HCT116 (cell line): ENCODE data around the gene CFAP47. TPM values are rescaled to one million over a fixed set of nuclear protein-coding genes. Genes with fewer than 3 reads are reported as not detected.

Source experiments
- ATAC-seq: fragments of 200-7000 bp; cut with Tn5 transposase; 2 replicates; pipeline ENCODE4 v1.9.1; 2020; ENCODE audit warnings: mild to moderate bottlenecking, moderate library complexity
- BruUV-seq: library from RNA; stranded (reverse); fragments of 400-500 nt; replicated peaks from 2 replicates; lab custom pipeline; 2021; lab: Mats Ljungman, UMichigan
- CTCF ChIA-PET: fragments of 300-600 bp; sonication (Branson Sonifier 250); formaldehyde crosslinking; loops from one replicate; lab custom pipeline; 2021; ENCODE audit warnings: antibody characterized with exemption; lab: Charles Lee
- POLR2A ChIA-PET: fragments of 300-600, 350-600 bp; sonication (Branson Sonifier 250); formaldehyde crosslinking; loops from one replicate; lab custom pipeline; 2021; ENCODE audit warnings: antibody characterized with exemption; lab: Charles Lee
- RAD21 ChIA-PET, 2 experiments: fragments of 300-600 bp; sonication (Branson Sonifier 250); formaldehyde crosslinking; loops; one replicate each; lab custom pipeline; 2023; ENCODE audit warnings: low total read pairs in 2 of 2; ENCODE audit not compliant: uncharacterized antibody in 2 of 2, unreplicated experiment in 2 of 2, low non-redundant PET in 1 of 2; lab: Charles Lee
- DNase-seq: peaks from one replicate; pipeline ENCODE4 v3.0.0-alpha.2; 2010; ENCODE audit warnings: low read depth, low spot score
- H2AFZ ChIP-seq: fragments of 200-600 bp; shearing (Covaris generic), sonication (generic); 2 replicates; pipeline ENCODE4 v1.6.1; 2017; ENCODE audit warnings: low read depth, mixed run types, mixed read lengths, antibody characterized with exemption, low read length; ENCODE audit not compliant: poor library complexity, severe bottlenecking
- H3K27ac ChIP-seq: 2 replicates; pipeline ENCODE4 v1.5.1; 2012; ENCODE audit warnings: low read depth, low read length
- H3K27me3 ChIP-seq: fragments of 200-600 bp; sonication (generic); 2 replicates; pipeline ENCODE4 v1.6.1; 2016; ENCODE audit warnings: mixed run types, low read length, mixed read lengths; ENCODE audit not compliant: insufficient read depth
- H3K36me3 ChIP-seq, 2 experiments: fragments of 200-500 bp in 1 of 2; fragments of 200-600 bp in 1 of 2; sonication (Bioruptor generic) in 1 of 2; sonication (generic) in 1 of 2; 2 replicates each; pipeline versions ENCODE4 v1.5.1 to v1.6.1; 2014 to 2016; ENCODE audit warnings: low read length in 2 of 2, inconsistent platforms in 1 of 2, mixed read lengths in 1 of 2, mixed run types in 1 of 2; ENCODE audit not compliant: insufficient read depth in 2 of 2, control insufficient read depth in 1 of 2
- H3K4me1 ChIP-seq, 2 experiments: fragments of 200-600 bp in 1 of 2; sonication (generic) in 1 of 2; 2 replicates each; pipeline versions ENCODE4 v1.5.1 to v1.6.1; 2012 to 2017; ENCODE audit warnings: low read length in 2 of 2, inconsistent platforms in 1 of 2, mild to moderate bottlenecking in 1 of 2, mixed read lengths in 1 of 2, mixed run types in 1 of 2, moderate library complexity in 1 of 2; ENCODE audit not compliant: insufficient read depth in 2 of 2, control insufficient read depth in 1 of 2
- H3K4me2 ChIP-seq: fragments of 200-600 bp; sonication (generic); 2 replicates; pipeline ENCODE4 v1.6.1; 2017; ENCODE audit warnings: mixed run types, low read length, mixed read lengths
- H3K4me3 ChIP-seq, 2 experiments: fragments of 200-600 bp in 1 of 2; sonication (generic) in 1 of 2; replicated peaks in 1 of 2; 2 replicates each; pipeline ENCODE4 v1.5.1; 2011 to 2016; ENCODE audit warnings: low read length in 2 of 2, control low read depth in 1 of 2, low read depth in 1 of 2, mild to moderate bottlenecking in 1 of 2, mixed read lengths in 1 of 2, mixed run types in 1 of 2
- H3K79me2 ChIP-seq: fragments of 200-600 bp; sonication (generic); 2 replicates; pipeline ENCODE4 v1.6.1; 2017; ENCODE audit warnings: mild to moderate bottlenecking, mixed run types, low read length, moderate library complexity, mixed read lengths; ENCODE audit not compliant: insufficient read depth
- H3K9ac ChIP-seq: fragments of 200-600 bp; sonication (generic); 2 replicates; pipeline ENCODE4 v1.6.1; 2016; ENCODE audit warnings: low read length, mixed read lengths
- H3K9me2 ChIP-seq: fragments of 200-600 bp; sonication (generic), shearing (Covaris generic); 2 replicates; pipeline ENCODE4 v1.6.1; 2017; ENCODE audit warnings: mixed run types, mild to moderate bottlenecking, moderate library complexity; ENCODE audit not compliant: insufficient read depth
- H3K9me3 ChIP-seq, 2 experiments: fragments of 200-500 bp in 1 of 2; fragments of 200-600 bp in 1 of 2; sonication (Bioruptor generic) in 1 of 2; sonication (generic) in 1 of 2; 2 replicates each; pipeline ENCODE4 v1.6.1; 2014 to 2017; ENCODE audit warnings: low read length in 2 of 2, mixed read lengths in 2 of 2, inconsistent platforms in 1 of 2, low read depth in 1 of 2, mild to moderate bottlenecking in 1 of 2, mixed run types in 1 of 2, moderate library complexity in 1 of 2; ENCODE audit not compliant: control insufficient read depth in 1 of 2, insufficient read depth in 1 of 2
- H4K20me1 ChIP-seq: fragments of 200-600 bp; sonication (generic), shearing (Covaris generic); 2 replicates; pipeline ENCODE4 v1.6.1; 2017; ENCODE audit warnings: mixed run types, mild to moderate bottlenecking, moderate library complexity; ENCODE audit not compliant: insufficient read depth
- ATF3 ChIP-seq: IDR thresholded peaks from 2 replicates; pipeline ENCODE4 v1.6.1; 2012
- CBX3 ChIP-seq: IDR thresholded peaks from 2 replicates; pipeline ENCODE4 v1.6.1; 2012; ENCODE audit warnings: low read depth
- EZH2phosphoT487 ChIP-seq: fragments of 200-600 bp; IDR thresholded peaks from 2 replicates; pipeline ENCODE4 v1.6.1; 2018; ENCODE audit warnings: antibody characterized with exemption, borderline replicate concordance
- JUND ChIP-seq: IDR thresholded peaks from 2 replicates; pipeline ENCODE4 v1.6.1; 2012
- MAX ChIP-seq: IDR thresholded peaks from 2 replicates; pipeline ENCODE4 v1.6.1; 2012
- POLR2AphosphoS5 ChIP-seq: IDR thresholded peaks from 2 replicates; pipeline ENCODE4 v1.6.1; 2011; ENCODE audit warnings: mild to moderate bottlenecking, low read depth, low read length, moderate library complexity
- RAD21 ChIP-seq: IDR thresholded peaks from 2 replicates; pipeline ENCODE4 v1.6.1; 2012; ENCODE audit warnings: low read depth, mild to moderate bottlenecking
- REST ChIP-seq: IDR thresholded peaks from 2 replicates; pipeline ENCODE4 v1.6.1; 2012; ENCODE audit warnings: low read depth
- SIN3A ChIP-seq: IDR thresholded peaks from 2 replicates; pipeline ENCODE4 v1.6.1; 2012; ENCODE audit warnings: low read depth
- SP1 ChIP-seq: IDR thresholded peaks from 2 replicates; pipeline ENCODE4 v1.6.1; 2012; ENCODE audit warnings: low read depth
- TCF7L2 ChIP-seq: IDR thresholded peaks from 2 replicates; pipeline ENCODE4 v1.7.0; 2011; ENCODE audit warnings: borderline replicate concordance, inconsistent platforms; ENCODE audit not compliant: insufficient read depth, insufficient read length; ENCODE audit errors: extremely low read depth
- YY1 ChIP-seq: IDR thresholded peaks from 2 replicates; pipeline ENCODE4 v1.6.1; 2011; ENCODE audit warnings: low read length, low read depth, moderate library complexity, mild to moderate bottlenecking; ENCODE audit not compliant: insufficient replicate concordance; ENCODE audit errors: extremely low read depth
- ZFX ChIP-seq: fragments of 450-650 bp; IDR thresholded peaks from 2 replicates; pipeline ENCODE4 v1.6.1; 2017
- intact Hi-C: fragments of 100-400 bp; cut with micrococcal nuclease; formaldehyde crosslinking; loops from 2 replicates; pipeline ENCODE4 v1.10.0; 2022
- total RNA-seq: library from RNA; stranded (reverse); gene quantifications from one replicate; pipeline ENCODE4 v1.2.1, GENCODE V29; 2021; ENCODE audit not compliant: unreplicated experiment

Gene CFAP47
- total RNA-seq, 1 experiment from 2014 or later = not detected

- Histone ChIP-seq H3K9me2 (no peaks in the 10 kb centered on the region), H2AFZ (no peak overlapping the region), H4K20me1 (no peaks in the 10 kb centered on the region), H3K79me2 (no peaks in the 10 kb centered on the region), H3K27me3 (no peaks in the 10 kb centered on the region), H3K9me3 (no peaks in the 10 kb centered on the region), H3K9ac (no peak overlapping the region), H3K4me2 (no peak overlapping the region), H3K4me3 (no peak overlapping the region), H3K27ac (no peak overlapping the region), H3K4me1 (no peaks in the 10 kb centered on the region), H3K36me3 (no peaks in the 10 kb centered on the region)
- POLR2A ChIA-PET = no interaction called here
- no peak for DNase-seq
- CTCF ChIA-PET = no interaction called here
- RAD21 ChIA-PET = no interaction called here
- no peak for ATAC-seq
- intact Hi-C loops = no loop called here
- no TSS peak for BruUV-seq
- TF ChIP-seq SIN3A (no peak), CBX3 (no peak), REST (no peak), SP1 (no peak), RAD21 (no peak), ATF3 (no peak), JUND (no peak), POLR2AphosphoS5 (no peak), YY1 (no peak), TCF7L2 (no peak), EZH2phosphoT487 (no peak), MAX (no peak), ZFX (no peak)
Observed at GRCh38 chrX:35880601-35881000, 38.9 kb upstream of the CFAP47 start.
